ENCODE results near the gene CLASP1.
"Not testable (repeated sequence)": the region's sequence is repeated elsewhere in the genome, so short reads cannot be mapped to it uniquely, and the experiment has no call there.

The CLASP1 gene

GRCh38 chr2:121335294-121336290 lies 313.7 kb downstream of the CLASP1 start:
- in situ Hi-C loops (cut with MboI; ENCODE audit: low sequenced_read_pairs) = no loop called here

- in situ Hi-C loops (cut with MboI; ENCODE audit: low sequenced_read_pairs) = no loop called here
These were observed 314.5 kb downstream of the CLASP1 start for GRCh38 chr2:121334581-121335293.

DNA sequence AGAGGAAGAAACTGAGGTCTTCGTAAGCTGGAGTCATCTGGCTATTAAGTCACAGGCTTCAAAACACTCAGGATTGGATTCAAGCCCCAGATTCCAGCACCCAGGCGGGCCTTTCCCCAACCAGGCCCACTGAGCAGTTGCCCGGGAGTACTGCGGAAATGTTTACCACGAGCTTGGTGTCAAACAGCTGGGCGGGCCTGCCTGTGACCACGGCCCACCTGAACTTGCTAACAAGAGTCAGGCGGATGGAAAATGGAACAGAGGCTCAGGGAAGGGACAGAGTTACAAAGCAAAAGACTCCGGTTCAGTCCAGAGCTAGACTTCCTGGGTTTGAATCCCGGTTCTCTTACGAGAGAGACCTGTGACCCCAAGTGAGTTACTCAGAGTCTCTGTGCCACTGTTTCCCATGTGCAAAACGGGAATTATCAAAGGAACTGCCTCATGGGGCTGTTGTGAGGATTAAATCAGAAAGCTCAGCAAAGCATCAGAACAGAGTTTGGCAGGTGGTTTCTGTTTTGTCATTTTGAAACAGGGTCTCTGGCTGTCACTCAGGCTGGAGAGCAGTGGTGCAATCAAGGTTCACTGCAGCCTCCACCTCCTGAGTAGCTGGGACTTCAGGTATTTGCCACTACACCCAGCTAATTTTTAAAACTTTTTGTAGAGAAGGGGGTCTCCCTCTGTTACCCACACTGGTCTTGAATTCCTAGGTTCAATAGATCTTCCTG lies 315.3 kb downstream of the CLASP1 start:
- in situ Hi-C loops (cut with MboI; ENCODE audit: low sequenced_read_pairs) = no loop called here

DNA sequence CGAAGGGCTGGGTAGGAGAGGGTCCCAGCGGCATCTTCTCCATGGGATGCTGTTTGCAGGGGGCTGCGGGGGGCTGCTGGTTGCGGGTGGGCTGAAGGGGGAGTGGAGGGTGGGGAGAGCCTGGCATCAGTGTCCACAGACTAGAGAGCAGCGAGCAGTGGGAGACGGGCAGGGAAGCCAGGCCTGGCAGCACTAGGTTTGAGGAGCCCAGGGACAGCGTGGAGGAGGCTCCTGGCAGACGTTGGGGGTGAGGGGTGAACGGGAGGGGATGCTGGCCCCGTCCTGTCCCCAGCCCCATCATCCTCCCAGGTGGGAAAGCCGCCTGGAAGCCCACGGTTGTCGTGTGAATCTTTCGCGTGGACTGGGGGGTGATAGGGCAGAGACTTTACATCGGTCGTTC lies 316.0 kb downstream of the CLASP1 start:
- in situ Hi-C loops (cut with MboI; ENCODE audit: low sequenced_read_pairs) = no loop called here

GRCh38 chr2:121331324-121331723 lies 317.9 kb downstream of the CLASP1 start:
- in situ Hi-C loops (cut with MboI; ENCODE audit: low sequenced_read_pairs) = not testable (repeated sequence)

GRCh38 chr2:121330921-121331320 lies 318.3 kb downstream of the CLASP1 start:
- in situ Hi-C loops (cut with MboI; ENCODE audit: low sequenced_read_pairs) = no loop called here

DNA sequence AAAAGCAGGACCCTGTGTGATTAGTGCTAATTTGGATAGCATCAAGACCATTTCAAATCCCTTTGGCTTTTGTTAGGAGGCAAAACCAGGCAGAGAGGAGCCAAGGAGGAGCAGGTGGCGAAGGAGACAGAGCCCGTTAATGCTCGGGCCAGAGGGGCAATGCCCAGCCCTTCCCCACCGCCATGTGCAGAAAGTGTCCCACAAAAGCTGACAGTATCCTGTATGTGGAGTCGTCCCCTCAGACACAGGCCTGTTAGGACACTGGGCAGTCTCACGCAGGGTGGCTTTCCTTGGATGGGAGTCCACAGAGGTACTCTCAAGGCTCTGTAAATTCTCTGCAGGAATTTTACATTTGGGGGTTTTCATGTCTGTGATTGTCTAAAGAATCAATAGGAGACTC lies 319.5 kb downstream of the CLASP1 start:
- in situ Hi-C loops (cut with MboI; ENCODE audit: low sequenced_read_pairs) = no loop called here

GRCh38 chr2:121326628-121327027 lies 322.6 kb downstream of the CLASP1 start:
- in situ Hi-C loops (cut with MboI; ENCODE audit: low sequenced_read_pairs) = no loop called here

DNA sequence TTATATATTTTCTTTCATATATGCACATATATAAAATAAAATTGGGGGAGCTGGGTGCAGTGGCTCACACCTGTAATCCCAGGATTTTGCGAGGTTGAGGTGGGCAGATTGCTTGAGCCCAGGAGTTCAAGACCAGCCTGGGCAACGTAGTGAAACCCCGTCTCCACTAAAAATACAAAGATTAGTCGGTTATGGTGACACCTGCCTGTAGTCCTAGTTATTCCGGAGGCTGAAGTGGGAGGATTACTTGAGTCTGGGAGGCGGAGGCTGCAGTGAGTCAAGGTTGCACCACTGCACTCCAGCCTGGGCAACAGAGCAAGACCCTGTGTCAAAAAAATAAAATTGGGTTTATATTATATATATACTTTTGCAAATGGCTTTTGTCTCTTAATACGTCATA lies 324.7 kb downstream of the CLASP1 start:
- in situ Hi-C loops (cut with MboI; ENCODE audit: low sequenced_read_pairs) = loop anchor here (25.0 kb wide), 1 partner anchor 187 kb away; no protein-coding TSS in a partner anchor

- in situ Hi-C loops (cut with MboI; ENCODE audit: low sequenced_read_pairs) = loop anchor here (25.0 kb wide), 1 partner anchor 184 kb away; no protein-coding TSS in a partner anchor
These were observed 327.8 kb downstream of the CLASP1 start for GRCh38 chr2:121321476-121321875.

- in situ Hi-C loops (cut with MboI; ENCODE audit: low sequenced_read_pairs) = loop anchor here (25.0 kb wide), 1 partner anchor 183 kb away; no protein-coding TSS in a partner anchor
These were observed 329.3 kb downstream of the CLASP1 start for GRCh38 chr2:121319941-121320340.

DNA sequence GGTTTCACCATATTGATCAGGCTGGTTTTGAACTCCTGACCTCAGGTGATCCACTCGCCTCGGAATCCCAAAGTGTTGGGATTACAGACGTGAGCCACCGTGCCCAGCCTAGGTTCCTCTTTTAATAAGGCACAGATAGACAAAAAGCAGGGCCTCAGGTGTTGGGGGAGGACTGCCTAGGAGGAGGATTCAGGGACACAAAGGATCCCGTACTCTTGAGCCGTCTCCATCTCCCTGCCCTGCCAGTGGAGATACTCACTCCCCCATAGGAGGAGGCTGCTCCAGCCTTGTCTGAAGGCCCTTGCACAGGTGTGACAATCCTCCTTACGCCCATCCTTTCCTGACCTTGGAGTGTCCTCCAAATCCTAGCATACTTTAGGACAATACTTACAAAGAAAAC lies 332.3 kb downstream of the CLASP1 start:
- in situ Hi-C loops (cut with MboI; ENCODE audit: low sequenced_read_pairs) = loop anchor here (25.0 kb wide), 1 partner anchor 180 kb away; no protein-coding TSS in a partner anchor

- in situ Hi-C loops (cut with MboI; ENCODE audit: low sequenced_read_pairs) = loop anchor here (25.0 kb wide), 1 partner anchor 176 kb away; no protein-coding TSS in a partner anchor
These were observed 335.6 kb downstream of the CLASP1 start for GRCh38 chr2:121313701-121314100.

DNA sequence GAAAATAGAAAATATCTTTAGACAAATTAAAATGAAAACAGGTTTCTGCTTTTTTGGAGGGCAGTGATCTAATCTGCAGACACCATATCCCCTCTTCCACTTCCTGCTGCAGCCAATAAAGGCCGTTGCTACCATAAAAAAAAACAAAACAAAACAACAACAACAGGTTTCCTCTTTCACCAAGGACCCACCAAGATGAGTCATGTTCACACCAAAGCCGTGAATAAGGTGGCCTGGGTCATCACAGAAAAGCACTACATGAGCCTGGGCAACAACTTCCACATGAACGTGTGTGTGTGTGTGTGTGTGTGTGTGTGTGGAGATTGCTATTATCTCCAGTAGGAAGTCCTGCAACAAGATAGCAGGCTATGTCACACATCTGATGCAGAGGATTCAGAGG lies 339.5 kb downstream of the CLASP1 start:
- in situ Hi-C loops (cut with MboI; ENCODE audit: low sequenced_read_pairs) = loop anchor here (25.0 kb wide), 1 partner anchor 172 kb away; no protein-coding TSS in a partner anchor

- in situ Hi-C loops (cut with MboI; ENCODE audit: low sequenced_read_pairs) = loop anchor here (25.0 kb wide), 1 partner anchor 172 kb away; no protein-coding TSS in a partner anchor
These were observed 339.9 kb downstream of the CLASP1 start for GRCh38 chr2:121309323-121309722.

DNA sequence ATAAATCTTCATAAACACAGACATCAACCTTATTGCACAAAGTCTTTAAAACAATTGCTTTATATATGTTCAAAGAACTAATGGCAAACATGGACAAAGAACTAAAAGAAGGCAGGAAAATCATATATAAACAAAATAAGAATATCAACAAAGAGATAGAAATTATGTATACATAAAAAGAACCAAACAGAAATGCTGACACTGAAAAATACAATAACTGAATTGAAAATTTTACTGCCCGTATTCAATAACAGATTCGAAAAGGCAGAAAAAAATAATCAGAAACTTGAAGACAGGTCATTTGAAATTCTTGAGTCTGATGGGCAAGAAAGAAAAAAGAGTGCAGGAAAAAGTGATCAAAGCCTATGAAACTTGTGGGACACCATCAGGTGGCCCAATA lies 342.2 kb downstream of the CLASP1 start:
- in situ Hi-C loops (cut with MboI; ENCODE audit: low sequenced_read_pairs) = loop anchor here (25.0 kb wide), 1 partner anchor 170 kb away; no protein-coding TSS in a partner anchor

DNA sequence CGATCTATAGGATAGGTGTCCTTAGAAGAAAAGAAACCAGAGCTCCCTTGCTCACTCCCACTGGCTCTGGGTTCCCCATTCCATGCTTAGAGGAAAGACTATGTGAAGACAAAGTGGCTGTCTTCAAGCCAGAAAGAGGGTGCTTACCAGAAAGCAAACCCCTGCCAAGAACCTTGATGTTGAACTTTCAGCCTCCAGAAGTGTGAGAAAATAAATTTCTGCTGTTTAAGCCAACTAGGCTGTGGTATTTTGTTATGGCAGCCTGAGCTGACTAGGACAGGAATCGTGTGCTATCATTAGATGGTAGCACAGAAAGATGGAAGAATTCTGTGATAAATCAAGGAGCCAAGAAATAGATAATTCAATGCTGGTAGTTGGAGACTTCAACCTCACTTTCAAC lies 344.3 kb downstream of the CLASP1 start:
- in situ Hi-C loops (cut with MboI; ENCODE audit: low sequenced_read_pairs) = loop anchor here (25.0 kb wide), 1 partner anchor 168 kb away; no protein-coding TSS in a partner anchor

DNA sequence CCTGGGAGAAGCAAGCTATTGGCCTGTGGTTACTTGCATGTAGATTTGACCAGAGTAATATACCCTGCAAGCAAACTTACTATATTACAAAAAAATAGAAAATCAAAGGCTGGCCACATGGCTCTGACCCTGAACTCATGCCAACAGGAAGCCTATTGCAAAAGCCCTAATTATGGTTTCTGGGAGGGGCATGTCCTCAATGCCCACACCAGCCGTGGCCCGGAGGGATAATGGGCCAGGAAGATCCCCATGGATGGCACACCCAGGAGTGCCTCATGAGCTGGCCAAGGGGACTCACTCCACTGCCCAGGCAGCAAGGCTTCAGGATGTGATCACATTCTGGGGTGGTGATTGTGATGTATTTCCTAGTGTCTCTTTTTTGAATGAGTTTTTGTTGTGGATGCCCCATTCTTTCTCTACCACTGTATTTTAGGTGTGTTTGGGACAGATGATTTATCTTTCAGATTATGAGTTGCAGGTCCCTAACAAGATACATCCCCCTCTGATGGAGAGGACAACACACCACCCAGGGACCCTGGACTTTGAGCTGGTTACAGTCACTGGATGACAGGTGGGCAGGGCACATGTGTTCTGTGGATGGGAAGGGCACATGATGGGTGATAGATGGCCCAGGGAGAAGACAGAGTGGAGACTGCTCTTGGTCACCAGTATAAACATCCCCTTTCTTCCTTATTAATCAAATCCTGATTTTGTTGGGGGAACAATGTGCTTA lies 345.6 kb downstream of the CLASP1 start:
- in situ Hi-C loops (cut with MboI; ENCODE audit: low sequenced_read_pairs) = loop anchor here (25.0 kb wide), 1 partner anchor 166 kb away; no protein-coding TSS in a partner anchor

GRCh38 chr2:121301190-121301589 lies 348.1 kb downstream of the CLASP1 start:
- in situ Hi-C loops (cut with MboI; ENCODE audit: low sequenced_read_pairs) = loop anchor here (25.0 kb wide), 1 partner anchor 164 kb away; no protein-coding TSS in a partner anchor

- in situ Hi-C loops (cut with MboI; ENCODE audit: low sequenced_read_pairs) = no loop called here
These were observed 350.8 kb downstream of the CLASP1 start for GRCh38 chr2:121298476-121298875.
